ENCODE data around the gene NAB2. TPM values are rescaled to one million over a fixed set of nuclear protein-coding genes. Genes with fewer than 3 reads are reported as not detected.

NAB2 gene
- total RNA-seq, 1 experiment from 2014 or later: 16.4 TPM

- 0 out of 2 replicates have a peak, but pooled peaks cover 3% of the 10 kb centered on the region for H3K4me1 ChIP-seq
- H3K9me3 ChIP-seq: no peaks in the 10 kb centered on the region
- peak within 1 kb of the TSS; percentile 84 for H3K27ac Mint-ChIP-seq (ENCODE audit: unreplicated experiment)
- TF ChIP-seq CTCF (IDR thresholded peaks at IDR 0.05; ENCODE audit: insufficient read depth in 1 of 2, low read depth in 1 of 2, low read length in 1 of 2, severe bottlenecking in 1 of 2, unreplicated experiment in 1 of 2): no peak
- H3K27me3 Mint-ChIP-seq (ENCODE audit: insufficient read depth, unreplicated experiment): no peaks in the 10 kb centered on the region
- H3K36me3 Mint-ChIP-seq (ENCODE audit: insufficient read depth, unreplicated experiment): peaks cover 15% of the 10 kb centered on the region
- no peaks in the 10 kb centered on the region for H3K9me3 Mint-ChIP-seq (ENCODE audit: unreplicated experiment)
- BruUV-seq (replicated peaks): no TSS peak
- CTCF ChIA-PET: interaction anchor here (0.6 to 3.0 kb wide), 35 partner anchors 8 to 590 kb away, joined by 3 to 195 read pairs (median 7); partner anchors contain the start of genes LRP1, LRP1-AS, NAB2 and NEMP1
- H3K27me3 ChIP-seq (replicated peaks; ENCODE audit: control insufficient read depth, insufficient read depth, low read length): no peaks in the 10 kb centered on the region
- intact Hi-C loops (cut with micrococcal nuclease; ENCODE audit: unreplicated experiment): loop anchor here (1.0 kb wide), 2 partner anchors 9 to 24 kb away; no protein-coding TSS in a partner anchor
- DNase-seq: peak in 1 of 2 experiments; percentile 53
- POLR2A ChIA-PET: interaction anchor here (0.7 to 3.4 kb wide), 8 partner anchors 10 to 386 kb away, joined by 3 to 56 read pairs (median 13); partner anchors contain the start of genes NAB2, NACA and NEMP1
- H3K4me3 ChIP-seq (ENCODE audit: low read depth, low read length): peak within 1 kb of the TSS; percentile 43
- no peaks in the 10 kb centered on the region; the same call in 1 of the 2 replicates for H3K36me3 ChIP-seq (ENCODE audit: control insufficient read depth, insufficient read depth, low read length)
- H3K4me3 Mint-ChIP-seq (ENCODE audit: unreplicated experiment): peak within 1 kb of the TSS; percentile 89
- peaks cover 13% of the 10 kb centered on the region for H3K4me1 Mint-ChIP-seq (ENCODE audit: low read depth, unreplicated experiment)
Measured at GRCh38 chr12:57111031-57111734, 22.3 kb downstream of the NAB2 start, which contains the start of gene STAT6. STAT6 (minus strand) TSS chr12:57111362; CDS start chr12:57108278, 3,084 bp downstream.

- Histone ChIP-seq H3K4me1 (0 out of 2 replicates have a peak, but pooled peaks cover 3% of the 10 kb centered on the region), H3K36me3 (ENCODE audit: control insufficient read depth, insufficient read depth, low read length) (no peaks in the 10 kb centered on the region), H3K9me3 (no peaks in the 10 kb centered on the region), H3K4me3 (ENCODE audit: low read depth, low read length) (no peak overlapping the region), H3K27me3 (replicated peaks; ENCODE audit: control insufficient read depth, insufficient read depth, low read length) (no peaks in the 10 kb centered on the region)
- Mint-ChIP-seq H3K36me3 (ENCODE audit: insufficient read depth, unreplicated experiment) (peaks cover 15% of the 10 kb centered on the region), H3K27me3 (ENCODE audit: insufficient read depth, unreplicated experiment) (peaks cover 3% of the 10 kb centered on the region), H3K4me3 (ENCODE audit: unreplicated experiment) (peak overlapping the region; percentile 89), H3K9me3 (ENCODE audit: unreplicated experiment) (no peaks in the 10 kb centered on the region), H3K27ac (ENCODE audit: unreplicated experiment) (peak overlapping the region; percentile 84), H3K4me1 (ENCODE audit: low read depth, unreplicated experiment) (peaks cover 13% of the 10 kb centered on the region)
- intact Hi-C loops (cut with micrococcal nuclease; ENCODE audit: unreplicated experiment): loop anchor here (1.0 to 2.0 kb wide), 3 partner anchors 43 to 272 kb away; no protein-coding TSS in a partner anchor
- TF ChIP-seq CTCF (IDR thresholded peaks at IDR 0.05; ENCODE audit: insufficient read depth in 1 of 2, low read depth in 1 of 2, low read length in 1 of 2, severe bottlenecking in 1 of 2, unreplicated experiment in 1 of 2): peak in 1 of 2 experiments; percentile 79
- POLR2A ChIA-PET: interaction anchor here (0.6 to 3.4 kb wide), 9 partner anchors 11 to 387 kb away, joined by 3 to 56 read pairs (median 11); partner anchors contain the start of genes LRP1, NAB2, NACA and NEMP1
- no peak for DNase-seq
- CTCF ChIA-PET: interaction anchor here (0.6 to 3.0 kb wide), 37 partner anchors 9 to 476 kb away, joined by 3 to 195 read pairs (median 6); partner anchors contain the start of genes LRP1, LRP1-AS, NAB2 and NEMP1
- no TSS peak for BruUV-seq (replicated peaks)
Measured at GRCh38 chr12:57112492-57113294, 23.8 kb downstream of the NAB2 start.
